ENCODE measurements around the gene PATJ. TPM values are rescaled to one million over a fixed set of nuclear protein-coding genes. Genes with fewer than 3 reads are reported as not detected.
A peak's percentile ranks its signal among the peaks of the same experiment; 100 is the strongest.

The PATJ gene
- total and polyA plus RNA-seq, 2 experiments from 2014 or later, result 10.8 to 18.7 TPM

DNA sequence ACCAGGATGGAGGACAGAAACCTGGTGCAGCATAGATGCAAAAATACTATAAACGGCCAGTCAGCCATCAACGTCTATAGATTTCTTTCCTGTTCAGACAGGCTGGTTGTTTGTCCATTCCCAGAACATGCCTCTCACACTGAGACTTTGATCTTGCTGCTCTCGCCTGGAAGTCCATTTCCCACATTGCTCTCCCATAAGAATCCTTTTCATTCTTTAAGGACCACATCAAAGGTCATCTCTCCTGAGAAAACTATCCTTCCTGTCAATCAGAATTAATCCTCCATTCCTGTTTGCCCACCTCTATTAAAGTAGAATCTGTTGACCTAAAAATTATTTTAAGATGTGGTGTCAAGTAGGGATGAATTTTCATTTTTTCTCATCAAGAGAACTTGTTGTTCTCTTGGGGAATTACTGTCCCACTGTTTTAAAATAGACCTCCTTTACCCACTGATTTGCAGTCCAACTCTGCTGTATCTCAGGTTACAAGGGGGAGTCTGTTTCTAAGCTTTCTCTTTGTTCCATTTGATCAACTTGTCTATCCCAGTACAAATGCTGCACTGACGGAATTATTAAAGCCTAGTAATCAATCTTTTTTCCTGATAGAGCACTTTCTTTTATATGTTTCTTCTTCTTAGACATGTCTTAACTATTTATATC, 172.7 kb downstream of the PATJ start:
- Histone ChIP-seq H3K36me3 (no peaks in the 10 kb centered on the region), H3K4me3 (no peak overlapping the region), H3K27me3 (no peaks in the 10 kb centered on the region), H3K4me1 (ENCODE audit: low read depth) (peaks cover 10% of the 10 kb centered on the region), H3K9me3 (ENCODE audit: low read depth) (no peaks in the 10 kb centered on the region), H3K27ac (peak overlapping the region; percentile 62)
- peak in 1 of 2 donors; percentile 36 for DNase-seq (ENCODE audit: low read depth in 1 of 2, low spot score in 1 of 2)
- TF ChIP-seq CTCF (IDR thresholded peaks at IDR 0.05; ENCODE audit: low read depth, low read length), result no peak

DNA sequence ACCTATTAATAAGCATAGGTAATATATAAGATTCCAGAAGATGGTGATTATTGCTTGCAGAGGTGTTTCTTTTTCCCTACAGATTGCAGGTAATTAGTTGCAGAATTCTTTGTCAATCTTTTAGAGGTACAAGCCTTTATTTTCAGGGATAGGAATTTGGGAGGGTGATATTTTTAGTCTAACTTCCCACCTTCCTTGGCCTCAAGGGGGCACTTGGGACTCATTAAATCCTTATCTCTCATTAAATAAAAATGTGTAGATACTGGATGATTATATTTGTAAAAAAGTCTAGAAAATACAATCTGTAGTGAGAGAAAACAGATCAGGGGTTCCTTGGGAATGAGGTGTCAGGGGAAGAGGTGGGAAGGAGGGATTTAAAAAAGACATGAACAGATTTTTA, 179.2 kb downstream of the PATJ start:
- no peaks in the 10 kb centered on the region for H3K4me1 ChIP-seq (ENCODE audit: low read depth)
- H3K27ac ChIP-seq, result no peak overlapping the region
- H3K9me3 ChIP-seq (ENCODE audit: low read depth), result no peaks in the 10 kb centered on the region
- H3K4me3 ChIP-seq, result no peak overlapping the region
- no peak for DNase-seq (ENCODE audit: low read depth in 1 of 2, low spot score in 1 of 2)
- no peaks in the 10 kb centered on the region for H3K27me3 ChIP-seq
- no peak for TF ChIP-seq CTCF (IDR thresholded peaks at IDR 0.05; ENCODE audit: low read depth, low read length)
- no peaks in the 10 kb centered on the region for H3K36me3 ChIP-seq

GRCh38 chr1:61922950-61923480, 180.7 kb downstream of the PATJ start:
- no peaks in the 10 kb centered on the region for H3K36me3 ChIP-seq
- H3K27me3 ChIP-seq, result no peaks in the 10 kb centered on the region
- H3K27ac ChIP-seq, result no peak overlapping the region
- no peaks in the 10 kb centered on the region for H3K9me3 ChIP-seq (ENCODE audit: low read depth)
- H3K4me1 ChIP-seq (ENCODE audit: low read depth), result no peaks in the 10 kb centered on the region
- DNase-seq (ENCODE audit: low read depth in 1 of 2, low spot score in 1 of 2), result no peak
- TF ChIP-seq CTCF (IDR thresholded peaks at IDR 0.05; ENCODE audit: low read depth, low read length), result no peak
- no peak overlapping the region for H3K4me3 ChIP-seq

DNA sequence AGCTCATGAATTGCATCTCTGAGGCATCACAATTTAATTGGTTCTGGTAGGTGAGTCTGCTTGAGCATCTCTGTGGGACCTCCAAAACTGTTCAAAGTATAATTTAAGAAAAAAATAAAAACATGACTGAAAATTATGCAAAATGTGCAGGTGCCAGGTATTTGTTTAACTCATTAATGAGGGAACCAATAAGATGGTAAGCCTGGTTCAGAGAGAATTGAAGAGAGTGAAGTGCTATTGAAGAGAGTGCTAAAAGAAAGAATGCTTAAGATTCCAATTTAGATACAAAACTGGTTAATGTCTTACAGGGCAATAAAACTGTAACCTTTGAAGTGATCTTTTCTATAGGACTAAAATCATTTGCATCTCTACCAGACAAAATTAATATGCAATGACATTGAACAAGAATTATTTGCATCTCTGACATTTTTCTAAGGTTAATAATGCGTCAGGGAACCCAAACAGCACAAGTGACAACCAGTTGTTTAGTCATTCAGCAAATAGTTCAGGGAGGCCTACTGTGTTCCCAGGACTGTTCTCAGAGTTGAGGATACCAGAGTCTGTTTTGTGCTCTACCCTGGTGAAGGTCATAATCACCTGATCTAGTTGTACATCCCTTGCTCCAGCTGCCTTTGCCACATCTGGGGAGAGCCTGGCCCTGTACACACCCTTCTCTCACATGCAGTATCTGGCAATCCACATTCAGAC, 183.5 kb downstream of the PATJ start:
- H3K4me3 ChIP-seq, result no peak overlapping the region
- H3K27me3 ChIP-seq, result no peaks in the 10 kb centered on the region
- DNase-seq (ENCODE audit: low read depth in 1 of 2, low spot score in 1 of 2), result no peak
- no peaks in the 10 kb centered on the region for H3K4me1 ChIP-seq (ENCODE audit: low read depth)
- H3K9me3 ChIP-seq (ENCODE audit: low read depth), result no peaks in the 10 kb centered on the region
- TF ChIP-seq CTCF (IDR thresholded peaks at IDR 0.05; ENCODE audit: low read depth, low read length), result no peak
- no peaks in the 10 kb centered on the region for H3K36me3 ChIP-seq
- H3K27ac ChIP-seq, result no peak overlapping the region

DNA sequence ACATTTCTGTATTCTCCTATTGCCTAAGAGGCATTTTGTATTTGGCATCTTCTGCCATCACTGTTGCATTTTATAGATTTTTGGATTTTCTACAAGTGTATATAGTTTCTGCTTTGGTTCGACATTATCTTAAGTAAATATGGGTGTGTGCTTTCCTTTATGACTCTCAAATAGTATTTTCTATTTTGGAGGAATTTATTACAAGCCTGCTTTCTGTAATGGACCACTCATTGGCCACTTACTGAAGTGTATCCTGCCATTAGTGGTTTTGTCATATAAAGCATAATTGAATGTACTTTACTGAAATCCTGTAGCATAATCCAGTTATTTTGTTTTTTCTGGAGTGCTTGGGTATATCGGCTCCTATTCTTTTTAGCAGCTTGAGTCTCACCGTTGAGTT, 184.3 kb downstream of the PATJ start:
- Histone ChIP-seq H3K27me3 (no peaks in the 10 kb centered on the region), H3K4me1 (ENCODE audit: low read depth) (no peaks in the 10 kb centered on the region), H3K36me3 (no peaks in the 10 kb centered on the region), H3K4me3 (no peak overlapping the region), H3K9me3 (ENCODE audit: low read depth) (no peaks in the 10 kb centered on the region), H3K27ac (no peak overlapping the region)
- no peak for DNase-seq (ENCODE audit: low read depth in 1 of 2, low spot score in 1 of 2)
- TF ChIP-seq CTCF (IDR thresholded peaks at IDR 0.05; ENCODE audit: low read depth, low read length), result no peak
